Loucy (cell line): ENCODE results near the gene PLIN5.

Source experiments
- H2AFZ ChIP-seq: fragments of 200-600 bp; sonication (generic); 2 replicates; pipeline ENCODE4 v1.6.0; 2016; ENCODE audit warnings: antibody characterized with exemption, mild to moderate bottlenecking, low read length, moderate library complexity
- H3F3A ChIP-seq: fragments of 200-600 bp; 2 replicates; pipeline ENCODE4 v1.6.0; 2016; ENCODE audit warnings: antibody characterized with exemption, low read depth, mild to moderate bottlenecking
- H3K27me3 ChIP-seq: fragments of 200-600 bp; sonication (generic); 2 replicates; pipeline ENCODE4 v1.6.1; 2014; ENCODE audit warnings: low read length, mild to moderate bottlenecking; ENCODE audit not compliant: insufficient read depth, poor library complexity, severe bottlenecking
- H3K36me3 ChIP-seq: fragments of 200-600 bp; sonication (generic); 2 replicates; pipeline ENCODE4 v1.6.1; 2016; ENCODE audit warnings: low read length; ENCODE audit not compliant: insufficient read depth
- H3K4me1 ChIP-seq: fragments of 200-600 bp; sonication (generic); 2 replicates; pipeline ENCODE4 v1.5.1; 2014; ENCODE audit warnings: low read length, mild to moderate bottlenecking; ENCODE audit not compliant: insufficient read depth, poor library complexity, severe bottlenecking
- H3K4me2 ChIP-seq: fragments of 200-600 bp; sonication (generic); 2 replicates; pipeline ENCODE4 v1.6.0; 2014; ENCODE audit warnings: antibody characterized with exemption, low read length, low read depth, mild to moderate bottlenecking; ENCODE audit not compliant: poor library complexity, severe bottlenecking
- H3K4me3 ChIP-seq: fragments of 200-600 bp; sonication (generic); 2 replicates; pipeline ENCODE4 v1.5.1; 2014; ENCODE audit warnings: low read length, mild to moderate bottlenecking, mixed read lengths; ENCODE audit not compliant: poor library complexity, severe bottlenecking
- H3K79me2 ChIP-seq: fragments of 200-600 bp; sonication (generic); 2 replicates; pipeline ENCODE4 v1.6.1; 2014; ENCODE audit warnings: low read length; ENCODE audit not compliant: insufficient read depth
- H3K9ac ChIP-seq: fragments of 200-600 bp; sonication (generic); 2 replicates; pipeline ENCODE4 v1.6.0; 2014; ENCODE audit warnings: mild to moderate bottlenecking, low read depth, low read length, moderate library complexity; ENCODE audit not compliant: poor library complexity, severe bottlenecking
- H3K9me2 ChIP-seq: fragments of 200-600 bp; sonication (generic); replicated peaks from 2 replicates; pipeline ENCODE4 v1.6.1; 2016; ENCODE audit warnings: low read depth, low read length, mixed read lengths
- H3K9me3 ChIP-seq: fragments of 200-600 bp; sonication (generic); 2 replicates; pipeline ENCODE4 v1.6.1; 2014; ENCODE audit warnings: mild to moderate bottlenecking, antibody characterized with exemption, low read length, low read depth; ENCODE audit not compliant: insufficient read depth
- H4K20me1 ChIP-seq: fragments of 200-600 bp; sonication (generic); 2 replicates; pipeline ENCODE4 v1.6.0; 2014; ENCODE audit warnings: antibody characterized with exemption, low read length, mild to moderate bottlenecking; ENCODE audit not compliant: insufficient read depth, poor library complexity, severe bottlenecking
- CTCF ChIP-seq: fragments of 200-600 bp; sonication (generic); conservative IDR thresholded peaks from 2 replicates; pipeline ENCODE4 v1.5.1; 2014; ENCODE audit warnings: mild to moderate bottlenecking, antibody characterized with exemption, low read length
- EZH2phosphoT487 ChIP-seq: fragments of 200-600 bp; IDR thresholded peaks from 2 replicates; pipeline ENCODE4 v1.6.1; 2018; ENCODE audit warnings: antibody characterized with exemption, mild to moderate bottlenecking, moderate library complexity, borderline replicate concordance

The PLIN5 gene

GRCh38 chr19:4559569-4559968 is 24.5 kb upstream of the PLIN5 start, which contains the start of gene SEMA6B:
Gene SEMA6B (minus strand): TSS chr19:4559684. CDS start chr19:4558457, 1,227 bp downstream.
- no peak within 1 kb of the TSS for H3K4me3 ChIP-seq
- no peaks in the 10 kb centered on the region for H3K9me2 ChIP-seq
- H3K9me3 ChIP-seq = no peaks in the 10 kb centered on the region
- no peaks in the 10 kb centered on the region for H3F3A ChIP-seq
- H3K27me3 ChIP-seq = no peaks in the 10 kb centered on the region
- no peaks in the 10 kb centered on the region for H3K36me3 ChIP-seq
- TF ChIP-seq EZH2phosphoT487 (no peak), CTCF (no peak)
- no peaks in the 10 kb centered on the region for H3K4me1 ChIP-seq
- no peak within 1 kb of the TSS for H2AFZ ChIP-seq
- H4K20me1 ChIP-seq = no peaks in the 10 kb centered on the region
- no peaks in the 10 kb centered on the region for H3K79me2 ChIP-seq
- H3K9ac ChIP-seq = no peak within 1 kb of the TSS
- H3K4me2 ChIP-seq = no peak within 1 kb of the TSS

- Histone ChIP-seq H4K20me1 (no peaks in the 10 kb centered on the region), H2AFZ (peak overlapping the region; percentile 67; the same call in 1 of the 2 replicates), H3F3A (no peaks in the 10 kb centered on the region), H3K4me2 (no peak overlapping the region), H3K36me3 (no peaks in the 10 kb centered on the region), H3K79me2 (no peaks in the 10 kb centered on the region), H3K9ac (no peak overlapping the region), H3K9me2 (no peaks in the 10 kb centered on the region), H3K4me1 (no peaks in the 10 kb centered on the region), H3K27me3 (no peaks in the 10 kb centered on the region), H3K4me3 (no peak overlapping the region), H3K9me3 (no peaks in the 10 kb centered on the region)
- TF ChIP-seq CTCF = peak; percentile 66
- no peak for TF ChIP-seq EZH2phosphoT487
Observed at GRCh38 chr19:4557971-4558941, 23.2 kb upstream of the PLIN5 start.

- Histone ChIP-seq H3K9me3 (no peaks in the 10 kb centered on the region), H3K36me3 (no peaks in the 10 kb centered on the region), H2AFZ (no peak overlapping the region), H3K9me2 (no peaks in the 10 kb centered on the region), H3K4me1 (no peaks in the 10 kb centered on the region), H3K4me3 (no peak overlapping the region), H3K79me2 (no peaks in the 10 kb centered on the region), H4K20me1 (no peaks in the 10 kb centered on the region), H3K4me2 (no peak overlapping the region), H3K9ac (no peak overlapping the region), H3F3A (no peaks in the 10 kb centered on the region), H3K27me3 (no peaks in the 10 kb centered on the region)
- TF ChIP-seq CTCF = peak; percentile 53
- no peak for TF ChIP-seq EZH2phosphoT487
Observed at GRCh38 chr19:4557144-4557970, 22.3 kb upstream of the PLIN5 start.
